A673 (cell line): ENCODE measurements around the gene CCNI. TPM values are rescaled to one million over a fixed set of nuclear protein-coding genes. Genes with fewer than 3 reads are reported as not detected.

Experiments
- BruUV-seq: library from RNA; stranded (reverse); fragments of 400-500 nt; replicated peaks from 2 replicates; lab custom pipeline; 2021; lab: Mats Ljungman, UMichigan
- CTCF ChIA-PET: fragments of 300-600 bp; sonication (Branson Sonifier 250); formaldehyde crosslinking; loops from one replicate; lab custom pipeline; 2022; ENCODE audit warnings: antibody characterized with exemption; lab: Charles Lee
- POLR2A ChIA-PET: fragments of 300-600 bp; sonication (Branson Sonifier 250); formaldehyde crosslinking; loops from one replicate; lab custom pipeline; 2022; ENCODE audit warnings: antibody characterized with exemption; ENCODE audit not compliant: low non-redundant PET; lab: Charles Lee
- DNase-seq: peaks from one replicate; pipeline ENCODE4 v3.0.0-alpha.2; 2015; ENCODE audit warnings: low spot score
- H3K27ac ChIP-seq: fragments of 200-600 bp; sonication (generic); 2 replicates; pipeline ENCODE4 v1.5.1; 2016; ENCODE audit warnings: mixed run types, low read depth, mild to moderate bottlenecking, mixed read lengths, antibody characterized with exemption, low read length; ENCODE audit not compliant: poor library complexity, severe bottlenecking
- H3K27me3 ChIP-seq: fragments of 200-600 bp; sonication (generic); replicated peaks from 2 replicates; pipeline ENCODE4 v1.6.1; 2017; ENCODE audit warnings: mixed run types, low read depth, mild to moderate bottlenecking, mixed read lengths, antibody characterized with exemption, low read length; ENCODE audit not compliant: insufficient read depth, poor library complexity
- H3K36me3 ChIP-seq: fragments of 200-600 bp; sonication (generic); 2 replicates; pipeline ENCODE4 v1.6.1; 2016; ENCODE audit warnings: mixed run types, mild to moderate bottlenecking, mixed read lengths, antibody characterized with exemption, low read length; ENCODE audit not compliant: insufficient read depth, poor library complexity, severe bottlenecking
- H3K4me1 ChIP-seq: fragments of 200-600 bp; sonication (generic); 2 replicates; pipeline ENCODE4 v1.6.1; 2017; ENCODE audit warnings: mixed run types, mild to moderate bottlenecking, mixed read lengths, antibody characterized with exemption, low read length; ENCODE audit not compliant: insufficient read depth, poor library complexity, severe bottlenecking
- H3K4me3 ChIP-seq: fragments of 200-600 bp; sonication (generic); 2 replicates; pipeline ENCODE4 v1.5.1; 2016; ENCODE audit warnings: low read depth, mixed run types, mild to moderate bottlenecking, mixed read lengths, low read length; ENCODE audit not compliant: poor library complexity, severe bottlenecking
- H3K9me3 ChIP-seq: fragments of 200-600 bp; sonication (generic); 2 replicates; pipeline ENCODE4 v1.6.1; 2016; ENCODE audit warnings: mixed run types, low read depth, mild to moderate bottlenecking, mixed read lengths, antibody characterized with exemption, low read length; ENCODE audit not compliant: poor library complexity, severe bottlenecking
- CTCF ChIP-seq: fragments of 300-800, 200-600 bp; sonication (generic); conservative IDR thresholded peaks from 2 replicates; pipeline ENCODE4 v1.5.1; 2017; ENCODE audit warnings: low read depth, mild to moderate bottlenecking, antibody characterized with exemption, low read length, moderate library complexity, mixed read lengths
- EZH2 ChIP-seq: fragments of 200-600 bp; sonication (generic); IDR thresholded peaks from 2 replicates; pipeline ENCODE4 v1.6.1; 2017; ENCODE audit warnings: borderline replicate concordance, low read depth, mild to moderate bottlenecking, mixed read lengths, antibody characterized with exemption, low read length; ENCODE audit not compliant: poor library complexity, severe bottlenecking
- intact Hi-C: fragments of 100-400 bp; cut with micrococcal nuclease; formaldehyde crosslinking; loops from one replicate; pipeline ENCODE4 v1.10.0; 2022; ENCODE audit not compliant: unreplicated experiment
- total RNA-seq: library from RNA; stranded (reverse); gene quantifications from 2 replicates; pipeline ENCODE4 v1.2.3, GENCODE V29; 2021

CCNI gene
- total RNA-seq, 1 experiment from 2014 or later: 134 TPM

GRCh38 chr4:77006753-77007353, 68.9 kb downstream of the CCNI start:
- TF ChIP-seq CTCF (no peak), EZH2 (no peak)
- CTCF ChIA-PET: no interaction called here
- Histone ChIP-seq H3K27ac (peak overlapping the region; percentile 39), H3K27me3 (no peaks in the 10 kb centered on the region), H3K9me3 (no peaks in the 10 kb centered on the region), H3K36me3 (peaks cover 9% of the 10 kb centered on the region), H3K4me1 (peaks cover 58% of the 10 kb centered on the region), H3K4me3 (no peak overlapping the region)
- POLR2A ChIA-PET: no interaction called here
- intact Hi-C loops: no loop called here
- no peak for DNase-seq
- no TSS peak for BruUV-seq

GRCh38 chr4:77003400-77003799, 72.4 kb downstream of the CCNI start:
- BruUV-seq: no TSS peak
- DNase-seq: no peak
- intact Hi-C loops: no loop called here
- Histone ChIP-seq H3K4me3 (no peak overlapping the region), H3K9me3 (no peaks in the 10 kb centered on the region), H3K27ac (peak overlapping the region; percentile 73), H3K4me1 (peaks cover 45% of the 10 kb centered on the region), H3K36me3 (peaks cover 12% of the 10 kb centered on the region), H3K27me3 (no peaks in the 10 kb centered on the region)
- ChIA-PET CTCF (no interaction called here), POLR2A (no interaction called here)
- TF ChIP-seq CTCF (no peak), EZH2 (no peak)

- TF ChIP-seq EZH2 (no peak), CTCF (no peak)
- intact Hi-C loops: no loop called here
- H3K27me3 ChIP-seq: no peaks in the 10 kb centered on the region
- H3K27ac ChIP-seq: peak overlapping the region; percentile 73
- peak; percentile 52 for DNase-seq
- H3K36me3 ChIP-seq: peaks cover 16% of the 10 kb centered on the region
- H3K9me3 ChIP-seq: no peaks in the 10 kb centered on the region
- peak overlapping the region; percentile 17 for H3K4me3 ChIP-seq
- ChIA-PET POLR2A (no interaction called here), CTCF (no interaction called here)
- BruUV-seq: no TSS peak
- peaks cover 41% of the 10 kb centered on the region for H3K4me1 ChIP-seq
Measured at GRCh38 chr4:77002321-77003107, 73.3 kb downstream of the CCNI start.
